Large intestine (tissue), 3 donors: Measurements from ENCODE around the gene AAK1. TPM values are rescaled to one million over a fixed set of nuclear protein-coding genes. Genes with fewer than 3 reads are reported as not detected.

Experiments used
- DNase-seq, 2 donors: peaks; one replicate each; pipeline versions ENCODE4 v3.0.0 to v3.0.0-alpha.2; 2013
- H3K27ac ChIP-seq: one replicate; pipeline ENCODE4 v1.5.1; 2013; ENCODE audit warnings: low read length
- H3K27me3 ChIP-seq: 2 replicates; pipeline ENCODE4 v1.6.1; 2013; ENCODE audit warnings: low read length; ENCODE audit not compliant: control insufficient read depth, insufficient read depth
- H3K36me3 ChIP-seq: 2 replicates; pipeline ENCODE4 v1.6.1; 2013; ENCODE audit warnings: low read length; ENCODE audit not compliant: control insufficient read depth, insufficient read depth
- H3K4me1 ChIP-seq: one replicate; pipeline ENCODE4 v1.6.1; 2013; ENCODE audit warnings: low read length; ENCODE audit not compliant: control insufficient read depth, insufficient read depth
- H3K4me3 ChIP-seq: one replicate; pipeline ENCODE4 v1.5.1; 2013; ENCODE audit warnings: low read length
- H3K9me3 ChIP-seq: one replicate; pipeline ENCODE4 v1.6.1; 2013; ENCODE audit warnings: mild to moderate bottlenecking, low read depth, low read length, moderate library complexity; ENCODE audit not compliant: control insufficient read depth
- WGBS: methylation state at CpG from one replicate; pipeline ENCODE4 v1.1.5; 2013; ENCODE audit warnings: low lambda C conversion rate; ENCODE audit not compliant: insufficient coverage; 5-methylcytosine and 5-hydroxymethylcytosine counted together
- polyA plus RNA-seq: library from polyadenylated mRNA; unstranded; fragments of 120-200 nt; gene quantifications from one replicate; pipeline ENCODE4 v1.2.1, GENCODE V29; 2013

Gene AAK1
- polyA plus RNA-seq, 1 donor, result 18.6 TPM

DNA sequence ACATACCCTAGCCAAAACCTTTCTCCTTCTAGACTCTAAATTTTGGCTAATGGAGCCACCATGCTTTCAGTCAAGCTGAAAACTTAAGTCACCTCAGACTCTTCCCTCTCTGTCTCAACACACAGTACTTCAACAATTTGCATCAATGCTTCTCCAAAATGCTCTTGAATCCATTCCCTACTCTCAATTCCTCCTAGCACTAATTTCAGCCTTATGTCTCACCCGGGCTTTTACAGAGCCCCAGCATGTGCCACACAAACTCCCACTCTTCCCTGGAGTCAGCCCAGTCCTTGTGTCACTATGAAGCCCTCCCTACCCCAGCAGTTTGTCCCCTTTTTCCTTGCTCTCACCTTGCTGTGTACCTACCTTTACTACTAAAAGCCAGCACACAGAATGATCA is 38.7 kb downstream of the AAK1 start:
- Histone ChIP-seq H3K36me3 (no peaks in the 10 kb centered on the region), H3K4me3 (no peak overlapping the region), H3K27ac (no peak overlapping the region), H3K4me1 (no peaks in the 10 kb centered on the region), H3K9me3 (no peaks in the 10 kb centered on the region), H3K27me3 (no peaks in the 10 kb centered on the region)
- no peak for DNase-seq
- no CpG with 5 or more reads among the region's 1 CpG for WGBS

DNA sequence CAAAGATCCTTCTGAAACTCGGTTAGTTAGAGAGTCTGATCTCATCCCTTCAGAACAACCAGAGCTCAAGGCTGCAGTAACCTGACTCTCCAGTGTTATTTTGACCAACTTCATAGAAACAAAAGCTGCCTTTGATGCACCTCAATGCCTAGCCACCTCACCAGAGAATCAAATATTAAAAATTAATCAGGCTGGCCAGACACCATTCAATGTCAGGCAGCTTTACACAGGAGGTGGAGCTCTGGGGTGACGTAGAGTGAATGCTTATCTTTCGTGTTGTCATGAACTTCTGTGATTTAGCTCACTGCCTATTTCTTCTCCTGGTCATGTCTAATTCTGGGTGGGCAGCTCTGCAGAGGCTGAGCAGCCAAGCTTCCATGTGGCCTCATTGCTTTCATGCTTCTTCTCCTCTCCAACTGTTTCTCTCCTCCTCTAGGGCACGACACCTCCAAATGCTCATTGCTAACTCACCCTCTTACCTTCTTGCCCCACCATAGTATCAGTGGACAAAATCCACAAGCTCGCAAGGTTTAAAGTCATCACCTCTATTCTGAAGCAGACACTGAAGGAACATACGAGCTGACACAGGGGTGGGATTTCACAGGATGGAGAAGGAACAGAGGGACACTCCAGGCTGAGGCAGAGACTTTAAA is 39.4 kb downstream of the AAK1 start:
- no peaks in the 10 kb centered on the region for H3K4me1 ChIP-seq
- no peaks in the 10 kb centered on the region for H3K9me3 ChIP-seq
- no peak for DNase-seq
- no peak overlapping the region for H3K4me3 ChIP-seq
- H3K27me3 ChIP-seq, result no peaks in the 10 kb centered on the region
- WGBS, result no CpG with 5 or more reads among the region's 6 CpGs
- H3K27ac ChIP-seq, result no peak overlapping the region
- no peaks in the 10 kb centered on the region for H3K36me3 ChIP-seq

DNA sequence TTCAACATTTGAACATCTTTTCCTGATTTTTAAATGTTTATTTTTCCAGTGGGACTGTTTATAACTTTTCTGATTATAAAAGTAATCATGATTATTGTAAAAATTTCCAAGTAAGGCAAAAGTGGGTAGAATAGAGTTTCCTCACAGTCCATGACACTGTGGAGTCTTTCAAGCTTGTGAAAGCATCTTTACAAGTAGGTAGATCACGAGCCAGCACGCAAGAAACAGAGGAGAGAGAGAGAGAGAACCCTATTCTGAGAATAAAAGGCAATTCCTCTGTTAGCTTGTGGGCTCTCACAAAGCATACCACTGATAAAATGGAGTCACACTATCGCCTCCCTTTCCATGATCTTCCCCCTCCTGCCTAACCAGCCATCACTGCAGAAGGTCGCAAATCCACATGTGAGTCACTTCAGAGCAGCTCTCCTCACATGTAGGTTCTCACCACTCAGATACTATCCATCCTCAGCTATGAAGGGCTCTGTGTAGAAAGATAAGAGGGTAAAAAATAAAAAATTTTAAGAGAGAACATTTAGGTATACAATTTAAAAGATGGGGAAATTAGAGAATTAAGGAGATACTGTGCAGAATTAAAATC is 40.3 kb downstream of the AAK1 start:
- WGBS, result no CpG with 5 or more reads among the region's 4 CpGs
- no peak overlapping the region for H3K4me3 ChIP-seq
- no peaks in the 10 kb centered on the region for H3K36me3 ChIP-seq
- DNase-seq, result no peak
- H3K9me3 ChIP-seq, result no peaks in the 10 kb centered on the region
- no peaks in the 10 kb centered on the region for H3K4me1 ChIP-seq
- H3K27me3 ChIP-seq, result no peaks in the 10 kb centered on the region
- H3K27ac ChIP-seq, result no peak overlapping the region

DNA sequence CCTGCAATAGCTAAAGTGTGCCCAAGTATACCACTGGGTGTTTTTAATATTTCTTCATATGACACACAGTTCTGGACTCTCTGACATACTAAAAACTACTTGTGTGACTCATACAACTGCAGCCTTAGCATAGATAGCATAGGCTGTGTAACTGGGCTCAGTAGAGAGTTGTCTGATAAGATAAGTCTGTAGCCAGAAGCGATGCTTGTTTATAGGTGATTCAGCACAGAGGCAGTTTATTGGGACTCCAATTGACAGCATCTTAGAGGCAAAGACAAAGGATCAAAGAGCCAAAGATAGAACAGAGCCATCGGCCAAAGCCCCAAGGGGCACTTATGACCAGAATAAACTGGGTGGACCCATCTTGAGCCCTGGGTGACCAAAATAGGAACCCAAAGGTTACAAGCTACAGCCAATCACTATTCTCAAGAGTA is 42.3 kb downstream of the AAK1 start:
- no peaks in the 10 kb centered on the region for H3K36me3 ChIP-seq
- no CpG with 5 or more reads among the region's 2 CpGs for WGBS
- H3K9me3 ChIP-seq, result no peaks in the 10 kb centered on the region
- peak; percentile 57 to 64 for DNase-seq
- H3K4me3 ChIP-seq, result no peak overlapping the region
- peak overlapping the region; percentile 32 for H3K27ac ChIP-seq
- H3K27me3 ChIP-seq, result no peaks in the 10 kb centered on the region
- no peaks in the 10 kb centered on the region for H3K4me1 ChIP-seq

DNA sequence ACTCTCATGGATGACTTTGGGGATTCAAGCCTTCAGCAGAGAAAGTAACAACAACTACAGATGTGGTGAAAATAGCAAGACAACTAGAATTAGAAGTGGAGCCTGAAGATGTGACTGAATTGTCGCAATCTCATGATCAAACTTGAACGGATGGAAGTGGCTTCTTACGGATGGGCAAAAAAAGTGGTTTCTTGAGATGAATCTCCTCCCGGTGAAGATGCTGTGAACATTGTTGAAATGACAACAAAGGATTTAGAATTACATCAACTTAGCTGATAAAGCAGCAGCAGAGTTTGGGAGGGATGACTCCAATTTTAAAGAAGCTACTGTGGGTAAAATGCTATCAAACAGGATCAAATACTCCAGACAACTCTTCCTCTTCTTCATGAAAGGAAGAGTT is 43.1 kb downstream of the AAK1 start:
- no CpG with 5 or more reads among the region's 4 CpGs for WGBS
- Histone ChIP-seq H3K4me3 (no peak overlapping the region), H3K27ac (no peak overlapping the region), H3K36me3 (no peaks in the 10 kb centered on the region), H3K9me3 (no peaks in the 10 kb centered on the region), H3K4me1 (no peaks in the 10 kb centered on the region), H3K27me3 (no peaks in the 10 kb centered on the region)
- DNase-seq, result no peak

DNA sequence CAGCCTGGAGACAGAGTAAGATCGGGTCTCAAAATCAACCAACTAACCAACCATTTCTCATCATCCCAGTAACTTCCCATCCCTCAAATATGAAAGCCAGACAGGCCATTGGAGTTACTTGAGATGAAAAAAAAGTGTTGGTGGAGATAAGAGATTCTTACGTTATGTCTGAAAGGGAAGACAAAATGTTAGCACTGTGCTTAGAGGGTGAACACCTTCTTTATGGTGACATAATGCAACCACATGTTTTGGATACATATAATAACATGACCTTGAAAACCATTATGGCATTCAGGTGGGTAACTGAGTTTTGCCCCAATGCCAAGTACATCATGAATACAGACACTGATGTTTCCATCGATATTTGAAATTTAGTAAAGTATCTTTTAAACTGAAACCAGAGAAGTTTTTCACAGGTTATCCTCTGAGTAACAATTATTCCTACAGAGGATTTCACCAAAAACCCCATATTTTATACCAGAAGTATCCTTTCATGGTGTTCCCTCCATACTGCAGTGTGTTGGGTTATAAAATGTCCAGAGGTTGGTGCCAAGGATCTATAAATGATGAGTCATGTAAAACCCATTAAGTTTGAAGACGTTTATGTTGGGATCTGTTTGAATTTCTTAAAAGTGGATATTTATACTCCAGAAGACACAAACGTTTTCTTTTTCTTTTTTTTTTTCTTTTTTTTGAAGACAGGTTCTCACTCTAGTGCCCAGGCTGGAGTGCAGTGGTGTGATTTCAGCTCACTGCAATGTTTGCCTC is 45.5 kb downstream of the AAK1 start:
- Histone ChIP-seq H3K36me3 (no peaks in the 10 kb centered on the region), H3K4me3 (no peak overlapping the region), H3K27me3 (no peaks in the 10 kb centered on the region), H3K9me3 (no peaks in the 10 kb centered on the region), H3K27ac (no peak overlapping the region), H3K4me1 (no peaks in the 10 kb centered on the region)
- DNase-seq, result no peak
- WGBS, result 79% methylated on average over 2 of the region's 5 CpGs

DNA sequence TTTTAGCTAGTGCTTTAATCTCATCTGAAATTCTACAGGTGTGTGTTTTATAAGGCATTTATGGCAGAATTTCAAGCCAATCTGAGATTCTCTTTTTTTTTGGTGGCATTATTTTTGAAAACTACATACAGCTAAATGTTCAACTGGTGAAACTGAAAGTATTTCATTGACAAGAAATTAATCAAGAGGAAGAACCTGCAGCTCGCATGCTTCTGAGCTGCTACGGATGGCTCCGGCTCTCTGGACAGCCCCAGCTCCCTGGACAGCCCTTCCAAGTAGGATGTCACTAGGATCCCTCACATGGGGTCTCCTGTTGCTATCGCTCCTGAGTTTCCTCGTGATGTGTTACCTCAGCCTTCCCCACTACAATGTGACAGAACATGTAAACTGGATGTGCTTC is 46.4 kb downstream of the AAK1 start:
- Histone ChIP-seq H3K27ac (no peak overlapping the region), H3K27me3 (no peaks in the 10 kb centered on the region), H3K9me3 (no peaks in the 10 kb centered on the region), H3K4me3 (no peak overlapping the region), H3K36me3 (no peaks in the 10 kb centered on the region), H3K4me1 (no peaks in the 10 kb centered on the region)
- DNase-seq, result no peak
- 40% methylated on average over 1 of the region's 5 CpGs for WGBS

DNA sequence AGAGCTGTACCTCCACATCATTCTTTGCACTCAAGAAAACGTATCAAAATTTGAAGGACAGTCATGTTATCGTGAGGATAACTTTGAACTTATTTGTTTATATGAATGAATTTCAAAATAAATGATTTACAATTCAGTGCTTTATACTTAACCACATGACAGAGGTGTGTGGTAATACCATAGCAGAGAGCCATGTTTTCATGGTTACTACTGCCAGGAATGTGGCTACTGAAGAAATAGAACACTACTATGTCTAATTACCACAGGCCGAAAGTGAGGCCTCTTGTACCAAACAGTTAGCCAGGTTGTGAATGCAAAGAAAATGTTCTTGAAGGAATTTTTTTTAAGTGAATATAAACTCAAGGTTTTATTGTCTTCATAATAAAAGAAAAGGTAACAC is 49.2 kb downstream of the AAK1 start:
- no peak for DNase-seq
- no peak overlapping the region for H3K4me3 ChIP-seq
- no peaks in the 10 kb centered on the region for H3K4me1 ChIP-seq
- 100% methylated on average over 1 of the region's 3 CpGs for WGBS
- no peaks in the 10 kb centered on the region for H3K36me3 ChIP-seq
- H3K27ac ChIP-seq, result no peak overlapping the region
- no peaks in the 10 kb centered on the region for H3K27me3 ChIP-seq
- H3K9me3 ChIP-seq, result no peaks in the 10 kb centered on the region

DNA sequence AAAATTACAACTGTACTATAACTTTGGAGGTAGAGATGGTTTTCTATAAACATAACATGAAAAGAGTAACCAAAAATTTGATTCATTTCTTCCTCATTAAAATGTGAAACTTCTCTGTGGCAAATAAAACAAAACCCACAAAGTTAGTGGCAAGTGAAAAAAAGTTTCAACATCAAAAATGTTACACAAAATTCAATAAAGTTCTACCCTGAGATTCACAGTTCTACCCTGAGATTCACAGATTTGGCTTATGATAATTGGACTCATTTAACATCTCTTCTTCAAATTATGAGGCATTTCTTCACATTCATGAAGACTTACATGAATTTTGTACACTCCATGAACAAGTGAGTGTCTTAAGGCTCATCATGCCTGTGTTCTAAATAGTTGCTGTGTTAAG is 51.0 kb downstream of the AAK1 start:
- Histone ChIP-seq H3K9me3 (no peaks in the 10 kb centered on the region), H3K4me1 (no peaks in the 10 kb centered on the region), H3K4me3 (no peak overlapping the region), H3K36me3 (no peaks in the 10 kb centered on the region), H3K27me3 (no peaks in the 10 kb centered on the region), H3K27ac (no peak overlapping the region)
- no peak for DNase-seq

DNA sequence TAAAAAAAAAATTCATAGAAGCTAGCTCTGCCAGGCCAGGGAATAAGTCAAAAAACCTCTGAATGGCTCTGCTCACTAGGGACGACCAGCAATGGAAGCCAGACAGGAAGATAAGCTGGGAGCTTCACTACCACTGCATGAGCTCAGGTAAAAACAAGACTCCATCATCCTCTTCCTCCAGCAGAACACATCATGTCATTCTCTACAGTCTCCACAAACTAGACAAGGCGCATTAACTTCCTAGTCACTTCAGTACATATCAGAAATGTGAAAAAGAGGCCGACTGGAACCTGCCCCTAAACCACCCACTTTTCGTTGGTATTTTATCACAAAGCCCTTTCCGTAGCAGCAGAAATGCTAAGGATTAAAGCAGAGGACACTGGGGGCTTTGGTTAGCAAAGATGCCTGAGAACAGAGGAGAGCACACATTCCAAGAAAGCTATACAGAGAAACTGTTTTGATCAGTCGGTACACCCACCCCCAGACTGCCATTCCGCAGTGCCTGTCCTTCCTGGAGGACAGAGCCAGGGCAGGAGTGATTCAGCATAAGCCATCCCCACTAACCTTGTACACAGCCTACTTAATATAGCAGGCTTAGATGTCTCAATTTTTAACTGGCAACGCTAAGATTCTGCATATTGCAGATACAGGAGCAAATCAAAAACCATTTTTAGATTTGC is 53.4 kb downstream of the AAK1 start:
- no peaks in the 10 kb centered on the region for H3K36me3 ChIP-seq
- H3K27ac ChIP-seq, result no peak overlapping the region
- DNase-seq, result no peak
- 75% methylated on average over 4 of the region's 8 CpGs for WGBS
- no peaks in the 10 kb centered on the region for H3K4me1 ChIP-seq
- no peaks in the 10 kb centered on the region for H3K9me3 ChIP-seq
- no peaks in the 10 kb centered on the region for H3K27me3 ChIP-seq
- no peak overlapping the region for H3K4me3 ChIP-seq
